Choroid plexus epithelial cell (primary cell): ENCODE data around the gene TMEM203.

Experiments
- DNase-seq: peaks from one replicate; pipeline ENCODE4 v3.0.0-alpha.2; 2010; ENCODE audit warnings: low read depth
- H3K4me3 ChIP-seq: 2 replicates; pipeline ENCODE4 v1.5.1; 2011; ENCODE audit warnings: low read depth, mild to moderate bottlenecking, control low read depth, low read length, moderate library complexity
- TF ChIP-seq, protein P1 (sequence below): conservative IDR thresholded peaks from 2 replicates; pipeline ENCODE4 v1.5.1; 2011; ENCODE audit warnings: low read depth, mild to moderate bottlenecking, control low read depth, inconsistent platforms, low read length, moderate library complexity

The TMEM203 gene

GRCh38 chr9:137171149-137171900 is 34.1 kb downstream of the TMEM203 start:
- no peak for DNase-seq
- no peak overlapping the region for H3K4me3 ChIP-seq
- TF ChIP-seq, protein P1, sequence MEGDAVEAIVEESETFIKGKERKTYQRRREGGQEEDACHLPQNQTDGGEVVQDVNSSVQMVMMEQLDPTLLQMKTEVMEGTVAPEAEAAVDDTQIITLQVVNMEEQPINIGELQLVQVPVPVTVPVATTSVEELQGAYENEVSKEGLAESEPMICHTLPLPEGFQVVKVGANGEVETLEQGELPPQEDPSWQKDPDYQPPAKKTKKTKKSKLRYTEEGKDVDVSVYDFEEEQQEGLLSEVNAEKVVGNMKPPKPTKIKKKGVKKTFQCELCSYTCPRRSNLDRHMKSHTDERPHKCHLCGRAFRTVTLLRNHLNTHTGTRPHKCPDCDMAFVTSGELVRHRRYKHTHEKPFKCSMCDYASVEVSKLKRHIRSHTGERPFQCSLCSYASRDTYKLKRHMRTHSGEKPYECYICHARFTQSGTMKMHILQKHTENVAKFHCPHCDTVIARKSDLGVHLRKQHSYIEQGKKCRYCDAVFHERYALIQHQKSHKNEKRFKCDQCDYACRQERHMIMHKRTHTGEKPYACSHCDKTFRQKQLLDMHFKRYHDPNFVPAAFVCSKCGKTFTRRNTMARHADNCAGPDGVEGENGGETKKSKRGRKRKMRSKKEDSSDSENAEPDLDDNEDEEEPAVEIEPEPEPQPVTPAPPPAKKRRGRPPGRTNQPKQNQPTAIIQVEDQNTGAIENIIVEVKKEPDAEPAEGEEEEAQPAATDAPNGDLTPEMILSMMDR = no peak

DNA sequence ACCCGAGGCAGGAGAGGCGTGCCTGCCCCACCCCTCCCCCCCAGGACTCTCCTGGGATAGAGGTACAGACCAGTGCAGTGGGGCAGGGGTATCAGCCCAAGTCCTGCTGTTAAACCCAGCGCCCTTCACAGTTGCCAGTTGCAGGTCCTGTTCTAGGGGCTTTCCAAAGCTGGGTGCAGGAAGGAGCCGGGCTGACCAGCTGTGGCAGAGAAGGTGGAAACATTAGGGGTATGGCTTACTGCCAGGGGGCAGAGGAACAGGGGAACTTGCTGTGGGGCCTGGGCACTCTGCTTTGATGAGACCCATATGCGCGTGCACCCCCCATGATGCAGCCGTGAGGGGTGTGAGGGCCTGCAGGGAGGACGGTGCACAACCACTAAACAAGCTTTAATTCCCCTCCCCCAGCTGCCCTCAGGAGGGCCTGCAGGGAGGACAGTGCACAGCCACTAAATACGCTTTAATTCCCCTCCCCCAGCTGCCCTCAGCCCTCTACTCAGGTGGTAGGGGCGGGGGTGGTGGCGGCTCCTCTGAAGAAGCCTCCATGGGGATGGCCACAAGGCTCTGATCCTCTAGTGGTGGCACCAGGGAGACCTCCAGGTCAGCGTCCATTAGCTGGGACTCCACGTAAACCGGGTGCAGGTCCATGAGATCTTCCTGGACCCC is 34.8 kb downstream of the TMEM203 start:
- TF ChIP-seq, protein P1 = no peak
- DNase-seq = no peak
- no peak overlapping the region for H3K4me3 ChIP-seq

- peak within 1 kb of the TSS; percentile 11 for H3K4me3 ChIP-seq
- TF ChIP-seq, protein P1 = no peak
- no peak for DNase-seq
Measured at GRCh38 chr9:137169896-137170358, 35.5 kb downstream of the TMEM203 start, which contains the start of gene LRRC26. LRRC26 (minus strand) TSS chr9:137170051; CDS start chr9:137169943, 108 bp downstream.

DNA sequence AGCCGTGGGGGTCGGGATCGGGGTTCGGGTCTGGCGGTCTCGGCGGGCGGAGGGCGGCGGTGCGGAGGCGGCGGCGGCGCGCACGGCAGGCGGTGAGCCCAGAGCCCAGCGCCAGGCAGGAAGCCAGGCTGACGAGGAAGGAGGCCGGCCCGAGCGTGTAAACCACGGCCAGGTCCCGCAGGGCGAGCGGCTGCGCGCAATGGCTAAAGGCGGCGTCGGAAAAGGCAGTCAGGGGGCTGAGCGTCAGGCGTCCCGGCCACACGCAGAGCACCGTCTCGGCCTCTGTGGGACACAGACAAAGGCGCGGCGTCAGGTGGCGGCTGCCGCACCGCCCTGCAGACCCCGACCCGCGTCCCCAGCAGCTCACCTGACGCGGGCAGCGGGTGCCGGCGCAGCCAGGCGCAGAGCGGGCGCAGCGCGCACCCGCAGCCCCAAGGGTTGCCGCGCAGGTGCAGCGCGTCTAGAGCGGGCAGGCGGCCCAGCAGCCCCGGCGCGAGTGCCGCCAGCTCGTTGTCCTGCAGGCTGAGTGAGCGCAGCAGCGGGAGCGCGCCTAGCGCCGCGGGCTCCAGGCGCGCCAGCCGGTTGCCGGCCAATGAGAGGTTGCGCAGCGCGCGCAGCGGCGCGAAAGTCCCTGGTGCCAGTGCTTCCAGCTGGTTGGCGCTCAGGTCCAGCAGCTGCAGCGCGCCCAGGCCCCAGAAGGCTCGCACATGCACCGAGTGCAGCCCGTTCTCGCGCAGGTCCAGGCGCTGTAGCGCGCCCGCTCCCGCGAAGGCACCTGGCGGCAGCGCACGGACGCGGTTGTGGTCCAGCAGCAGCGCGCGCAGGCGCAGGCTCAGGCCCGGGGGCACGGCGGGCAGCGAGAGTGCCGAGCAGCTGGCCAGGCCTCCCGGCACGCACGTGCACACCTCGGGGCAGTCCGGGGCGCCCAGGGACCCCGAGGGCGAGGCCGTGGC is 36.3 kb downstream of the TMEM203 start:
- peak; percentile 50 for DNase-seq
- H3K4me3 ChIP-seq = peak overlapping the region; percentile 11
- TF ChIP-seq, protein P1 = no peak

DNA sequence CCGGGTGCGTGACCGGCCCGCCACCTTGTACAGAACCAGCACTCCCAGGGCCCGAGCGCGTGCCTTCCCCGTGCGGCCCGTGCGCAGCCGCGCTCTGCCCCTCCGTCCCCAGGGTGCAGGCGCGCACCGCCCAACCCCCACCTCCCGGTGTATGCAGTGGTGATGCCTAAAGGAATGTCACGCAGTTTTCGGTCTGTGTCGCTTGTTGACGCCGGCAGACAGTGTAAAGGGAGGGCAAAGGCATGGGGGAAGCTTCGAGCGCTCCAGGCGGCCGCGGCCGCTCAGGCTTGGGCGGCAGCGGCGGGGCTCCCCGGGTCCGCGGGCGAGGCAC is 36.9 kb downstream of the TMEM203 start:
- no peak for DNase-seq
- no peak overlapping the region for H3K4me3 ChIP-seq
- TF ChIP-seq, protein P1 = no peak

GRCh38 chr9:137167747-137168572 is 37.5 kb downstream of the TMEM203 start:
- TF ChIP-seq, protein P1 = no peak
- no peak for DNase-seq
- no peak overlapping the region for H3K4me3 ChIP-seq
